Measurements from ENCODE around the gene ITCH. TPM values are rescaled to one million over a fixed set of nuclear protein-coding genes. Genes with fewer than 3 reads are reported as not detected.

The ITCH gene
- total RNA-seq, 2 donors from 2014 or later: 45.4 to 89.2 TPM

DNA sequence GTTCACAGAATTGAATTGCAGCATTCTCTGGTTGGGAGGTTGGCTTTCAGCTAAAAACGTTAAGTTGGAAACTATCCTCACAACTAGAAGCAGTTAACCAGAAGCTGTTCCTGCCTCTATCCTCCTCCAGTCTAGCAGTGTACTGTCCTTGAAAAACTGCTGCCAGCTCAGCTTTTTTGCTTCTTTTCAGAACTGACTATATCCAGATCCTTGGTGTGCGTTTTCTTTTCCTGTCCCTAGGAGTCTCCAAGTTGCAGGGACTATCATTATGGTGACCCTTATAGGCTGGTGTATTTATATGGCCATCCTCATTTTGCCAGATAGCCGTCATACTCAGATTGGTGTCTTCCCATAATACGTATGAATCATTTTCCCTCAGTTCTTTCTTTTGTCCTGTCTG is 5.5 kb downstream of the ITCH start:
- no peaks in the 10 kb centered on the region for H3K9me3 ChIP-seq
- no peaks in the 10 kb centered on the region for H3K4me1 ChIP-seq (replicated peaks)
- no peaks in the 10 kb centered on the region for H3K36me3 ChIP-seq
- H3K27ac ChIP-seq: no peak overlapping the region
- DNase-seq (ENCODE audit: low spot score): no peak
- WGBS: 34% methylated on average over 4 of the region's 4 CpGs
- intact Hi-C loops (cut with DNase I): no loop called here
- no peaks in the 10 kb centered on the region for H3K27me3 ChIP-seq (replicated peaks; ENCODE audit: insufficient read depth)
- TF ChIP-seq POLR2A (IDR thresholded peaks at IDR 0.05) (no peak), POLR2AphosphoS5 (IDR thresholded peaks at IDR 0.05) (no peak)
- TF ChIP-seq, protein P1, sequence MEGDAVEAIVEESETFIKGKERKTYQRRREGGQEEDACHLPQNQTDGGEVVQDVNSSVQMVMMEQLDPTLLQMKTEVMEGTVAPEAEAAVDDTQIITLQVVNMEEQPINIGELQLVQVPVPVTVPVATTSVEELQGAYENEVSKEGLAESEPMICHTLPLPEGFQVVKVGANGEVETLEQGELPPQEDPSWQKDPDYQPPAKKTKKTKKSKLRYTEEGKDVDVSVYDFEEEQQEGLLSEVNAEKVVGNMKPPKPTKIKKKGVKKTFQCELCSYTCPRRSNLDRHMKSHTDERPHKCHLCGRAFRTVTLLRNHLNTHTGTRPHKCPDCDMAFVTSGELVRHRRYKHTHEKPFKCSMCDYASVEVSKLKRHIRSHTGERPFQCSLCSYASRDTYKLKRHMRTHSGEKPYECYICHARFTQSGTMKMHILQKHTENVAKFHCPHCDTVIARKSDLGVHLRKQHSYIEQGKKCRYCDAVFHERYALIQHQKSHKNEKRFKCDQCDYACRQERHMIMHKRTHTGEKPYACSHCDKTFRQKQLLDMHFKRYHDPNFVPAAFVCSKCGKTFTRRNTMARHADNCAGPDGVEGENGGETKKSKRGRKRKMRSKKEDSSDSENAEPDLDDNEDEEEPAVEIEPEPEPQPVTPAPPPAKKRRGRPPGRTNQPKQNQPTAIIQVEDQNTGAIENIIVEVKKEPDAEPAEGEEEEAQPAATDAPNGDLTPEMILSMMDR (IDR thresholded peaks at IDR 0.05): no peak
- no peak overlapping the region for H3K4me3 ChIP-seq

DNA sequence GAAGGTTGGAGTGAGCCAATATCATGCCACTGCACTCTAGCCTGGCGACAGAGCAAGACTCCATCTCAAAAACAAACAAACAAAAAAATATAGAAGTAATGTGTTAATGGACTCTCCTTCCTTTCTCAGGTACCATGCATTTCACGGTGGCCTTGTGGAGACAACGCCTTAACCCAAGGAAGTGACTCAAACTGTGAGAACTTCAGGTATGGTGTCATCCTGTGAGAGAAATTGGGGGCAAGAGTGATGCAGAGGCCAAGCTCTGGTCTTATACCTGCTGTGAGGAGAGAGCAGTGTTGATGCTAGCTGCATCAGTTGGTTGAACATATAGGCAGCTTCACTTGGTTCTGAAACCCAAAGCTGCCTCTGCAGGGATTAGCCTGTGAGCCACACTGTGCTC is 6.2 kb downstream of the ITCH start:
- WGBS: 63% methylated on average over 3 of the region's 3 CpGs
- Histone ChIP-seq H3K4me3 (no peak overlapping the region), H3K27ac (no peak overlapping the region), H3K4me1 (replicated peaks) (no peaks in the 10 kb centered on the region), H3K9me3 (no peaks in the 10 kb centered on the region), H3K27me3 (replicated peaks; ENCODE audit: insufficient read depth) (no peaks in the 10 kb centered on the region), H3K36me3 (no peaks in the 10 kb centered on the region)
- TF ChIP-seq POLR2A (IDR thresholded peaks at IDR 0.05) (no peak), POLR2AphosphoS5 (IDR thresholded peaks at IDR 0.05) (no peak)
- TF ChIP-seq, protein P1 (IDR thresholded peaks at IDR 0.05): no peak
- no peak for DNase-seq (ENCODE audit: low spot score)
- intact Hi-C loops (cut with DNase I): no loop called here

DNA sequence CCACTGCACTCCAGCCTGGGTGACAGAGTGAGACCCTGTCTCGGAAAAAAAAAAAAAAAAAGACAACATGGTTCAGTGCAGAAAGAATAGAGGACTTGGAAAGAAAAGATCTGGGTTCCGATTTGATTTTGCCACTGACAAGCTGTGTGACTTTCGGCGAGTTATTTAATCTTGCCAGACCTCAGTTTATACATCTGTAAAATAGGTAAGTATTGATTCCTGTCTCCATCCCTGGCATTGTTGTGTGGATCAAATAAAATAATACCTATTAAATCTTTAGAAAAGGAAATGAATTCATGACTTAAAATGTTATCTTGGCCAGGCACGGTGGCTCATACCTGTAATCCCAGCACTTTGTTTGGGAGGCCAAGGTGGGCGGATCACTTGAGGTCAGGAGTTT is 7.0 kb downstream of the ITCH start:
- no peaks in the 10 kb centered on the region for H3K4me1 ChIP-seq (replicated peaks)
- DNase-seq (ENCODE audit: low spot score): no peak
- no peaks in the 10 kb centered on the region for H3K27me3 ChIP-seq (replicated peaks; ENCODE audit: insufficient read depth)
- TF ChIP-seq POLR2A (IDR thresholded peaks at IDR 0.05) (no peak), POLR2AphosphoS5 (IDR thresholded peaks at IDR 0.05) (no peak)
- TF ChIP-seq, protein P1 (IDR thresholded peaks at IDR 0.05): no peak
- no peaks in the 10 kb centered on the region for H3K9me3 ChIP-seq
- WGBS: 93% methylated on average over 6 of the region's 6 CpGs
- intact Hi-C loops (cut with DNase I): no loop called here
- H3K4me3 ChIP-seq: no peak overlapping the region
- no peak overlapping the region for H3K27ac ChIP-seq
- no peaks in the 10 kb centered on the region for H3K36me3 ChIP-seq

DNA sequence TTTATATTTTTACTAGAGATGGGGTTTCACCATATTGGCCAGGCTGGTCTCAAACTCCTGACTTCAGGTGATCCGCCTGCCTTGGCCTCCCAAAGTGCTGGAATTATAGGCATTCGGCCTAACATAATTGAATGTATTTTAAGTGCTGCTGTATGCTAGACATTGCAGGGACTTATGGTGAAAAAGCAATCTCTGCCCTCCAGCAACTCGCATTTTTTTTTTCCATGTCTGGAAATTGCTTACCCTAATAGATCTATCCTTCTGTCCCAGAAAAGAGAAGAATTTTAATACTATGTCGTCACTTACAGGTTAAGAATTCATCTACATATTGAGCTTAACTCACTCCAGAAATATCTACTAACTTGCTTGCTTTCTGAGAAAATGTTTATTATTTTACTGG is 10.4 kb downstream of the ITCH start:
- H3K9me3 ChIP-seq: no peaks in the 10 kb centered on the region
- no peaks in the 10 kb centered on the region for H3K27me3 ChIP-seq (replicated peaks; ENCODE audit: insufficient read depth)
- TF ChIP-seq, protein P1 (IDR thresholded peaks at IDR 0.05): no peak
- TF ChIP-seq POLR2A (IDR thresholded peaks at IDR 0.05): no peak
- no peak for TF ChIP-seq POLR2AphosphoS5 (IDR thresholded peaks at IDR 0.05)
- H3K36me3 ChIP-seq: no peaks in the 10 kb centered on the region
- no peak for DNase-seq (ENCODE audit: low spot score)
- H3K27ac ChIP-seq: no peak overlapping the region
- WGBS: 81% methylated on average over 4 of the region's 4 CpGs
- intact Hi-C loops (cut with DNase I): no loop called here
- H3K4me3 ChIP-seq: no peak overlapping the region
- peaks cover 5% of the 10 kb centered on the region for H3K4me1 ChIP-seq (replicated peaks)

DNA sequence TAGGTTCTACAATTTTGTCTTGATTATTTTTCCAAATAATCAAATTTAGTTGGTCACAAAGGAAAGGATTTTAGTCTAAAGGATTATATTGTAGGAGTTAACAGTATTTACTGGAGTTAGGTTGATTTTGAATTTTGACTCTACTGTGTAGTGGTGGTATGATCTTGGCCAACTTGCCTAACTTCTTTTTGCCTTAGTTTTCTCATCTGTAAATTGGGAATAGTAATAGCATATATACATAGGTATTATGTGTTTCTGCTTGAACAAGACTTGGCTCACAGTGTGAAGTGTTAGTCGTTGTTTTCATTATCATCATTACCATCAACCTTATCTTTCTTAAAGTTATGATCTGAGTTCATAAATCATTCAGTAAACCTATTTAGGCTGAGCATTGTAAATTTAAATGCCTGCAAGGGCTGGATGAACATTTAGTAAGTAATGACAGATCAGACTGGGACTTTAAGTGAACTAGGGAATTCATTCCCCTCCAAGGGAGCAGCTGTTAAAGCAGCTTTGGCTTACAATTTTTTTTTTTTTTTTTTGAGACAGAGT is 11.2 kb downstream of the ITCH start:
- no peak for TF ChIP-seq POLR2A (IDR thresholded peaks at IDR 0.05)
- H3K4me1 ChIP-seq (replicated peaks): peaks cover 5% of the 10 kb centered on the region
- H3K4me3 ChIP-seq: no peak overlapping the region
- H3K36me3 ChIP-seq: no peaks in the 10 kb centered on the region
- H3K27ac ChIP-seq: no peak overlapping the region
- WGBS: 6% methylated on average over 1 of the region's 1 CpG
- H3K9me3 ChIP-seq: no peaks in the 10 kb centered on the region
- H3K27me3 ChIP-seq (replicated peaks; ENCODE audit: insufficient read depth): no peaks in the 10 kb centered on the region
- DNase-seq (ENCODE audit: low spot score): no peak
- intact Hi-C loops (cut with DNase I): no loop called here

Measured in prostate gland (tissue), 2 donors.